K562 (cell line): ENCODE measurements around the gene SYNE2. TPM values are rescaled to one million over a fixed set of nuclear protein-coding genes. Genes with fewer than 3 reads are reported as not detected.

ENCODE experiments used
- ATAC-seq: fragments of 200-7000 bp; cut with Tn5 transposase; 3 replicates; pipeline ENCODE4 v1.9.1; 2020; ENCODE audit warnings: moderate library complexity
- BruUV-seq: library from RNA; stranded (reverse); fragments of 400-500 nt; replicated peaks from 2 replicates; lab custom pipeline; 2021; lab: Mats Ljungman, UMichigan
- CTCF ChIA-PET: fragments of 300-600 bp; formaldehyde crosslinking; extraction: SDS; loops from one replicate; lab custom pipeline; 2021; ENCODE audit warnings: low intra/inter-chr PET ratio; lab: Yijun Ruan, JAX
- POLR2A ChIA-PET: fragments of 300-600, 350-650 bp; sonication (Branson Sonifier 250); formaldehyde crosslinking; extraction: SDS; loops from one replicate; lab custom pipeline; 2021; ENCODE audit warnings: antibody characterized with exemption, inconsistent platforms; lab: Yijun Ruan, JAX
- DNase-seq, 4 experiments: peaks; one replicate each; pipeline versions ENCODE4 v3.0.0 to v3.0.0-alpha.2; 2011 to 2018; ENCODE audit warnings: low spot score in 3 of 4, mixed read lengths in 3 of 4; ENCODE audit errors: extremely low read depth in 1 of 4
- FAIRE-seq: peaks from 2 replicates; lab custom pipeline; 2011; peaks lifted over from hg19 to GRCh38; lab: Jason Lieb, UNC
- H2AFZ ChIP-seq: 2 replicates; pipeline ENCODE4 v1.6.0; 2011; ENCODE audit warnings: low read depth, low read length, control low read depth, inconsistent platforms
- H3K27ac ChIP-seq: fragments of 200-600 bp; 3 replicates; pipeline ENCODE4 v1.8.0; 2011; ENCODE audit warnings: low read depth, mild to moderate bottlenecking, control low read depth, inconsistent platforms, low read length, moderate library complexity, mixed read lengths; ENCODE audit errors: extremely low read depth
- H3K27me3 ChIP-seq, 2 experiments: fragments of 300-600 bp in 1 of 2; 2 replicates in 1 of 2; 3 replicates in 1 of 2; pipeline versions ENCODE4 v1.6.0 to v1.8.0; 2011; ENCODE audit warnings: inconsistent platforms in 2 of 2, low read length in 2 of 2, mild to moderate bottlenecking in 1 of 2, mixed read lengths in 1 of 2, moderate library complexity in 1 of 2; ENCODE audit not compliant: control insufficient read depth in 2 of 2, insufficient read depth in 2 of 2
- H3K36me3 ChIP-seq: fragments of 300-600 bp; 3 replicates; pipeline ENCODE4 v1.8.0; 2011; ENCODE audit warnings: mild to moderate bottlenecking, low read length, inconsistent platforms; ENCODE audit not compliant: control insufficient read depth, insufficient read depth
- H3K4me1 ChIP-seq, 2 experiments: fragments of 200-600 bp in 1 of 2; replicated peaks in 1 of 2; 2 replicates in 1 of 2; 3 replicates in 1 of 2; pipeline versions ENCODE4 v1.5.1 to v1.8.0; 2011; ENCODE audit warnings: inconsistent platforms in 2 of 2, low read length in 2 of 2, mild to moderate bottlenecking in 1 of 2, mixed read lengths in 1 of 2, moderate library complexity in 1 of 2; ENCODE audit not compliant: control insufficient read depth in 2 of 2, insufficient read depth in 2 of 2
- H3K4me2 ChIP-seq: 2 replicates; pipeline ENCODE4 v1.6.1; 2011; ENCODE audit warnings: low read length, control low read depth, inconsistent platforms, mixed read lengths; ENCODE audit not compliant: insufficient read depth
- H3K4me3 ChIP-seq: fragments of 200-600 bp; sonication (generic), shearing (Covaris generic); 2 replicates; pipeline ENCODE4 v1.5.1; 2016; ENCODE audit warnings: control low read depth, inconsistent platforms
- H3K79me2 ChIP-seq: fragments of 200-600 bp; 3 replicates; pipeline ENCODE4 v1.8.0; 2011; ENCODE audit warnings: low read length, inconsistent platforms; ENCODE audit not compliant: control insufficient read depth, insufficient read depth
- H3K9ac ChIP-seq, 2 experiments: 2 replicates each; pipeline versions ENCODE4 v1.6.0 to v1.6.1; 2011; ENCODE audit warnings: low read depth in 2 of 2, low read length in 2 of 2, control low read depth in 1 of 2, inconsistent platforms in 1 of 2, mild to moderate bottlenecking in 1 of 2, mixed read lengths in 1 of 2; ENCODE audit not compliant: insufficient read depth in 1 of 2
- H3K9me1 ChIP-seq: one replicate; pipeline ENCODE4 v1.6.0; 2011; ENCODE audit warnings: inconsistent platforms, mild to moderate bottlenecking, low read length, moderate library complexity; ENCODE audit not compliant: control insufficient read depth, insufficient read depth
- H3K9me3 ChIP-seq: replicated peaks from 2 replicates; pipeline ENCODE4 v1.5.1; 2011; ENCODE audit warnings: low read depth, low read length, inconsistent platforms; ENCODE audit not compliant: control insufficient read depth, insufficient read depth
- H4K20me1 ChIP-seq: replicated peaks from 2 replicates; pipeline ENCODE4 v1.6.1; 2011; ENCODE audit warnings: low read length, inconsistent platforms, mixed read lengths; ENCODE audit not compliant: control insufficient read depth, insufficient read depth
- FOXK1 ChIP-seq: sonication (generic); formaldehyde crosslinking; IDR thresholded peaks from 2 replicates; pipeline ENCODE4 v1.8.0; 2022; ENCODE audit warnings: missing genetic modification reagents, mild to moderate bottlenecking, borderline replicate concordance
- KDM2B ChIP-seq: fragments of 250-450 bp; sonication (Bioruptor Pico); IDR thresholded peaks from 2 replicates; pipeline ENCODE4 v1.8.0; 2021; ENCODE audit warnings: mild to moderate bottlenecking, moderate library complexity
- MEF2D ChIP-seq: conservative IDR thresholded peaks from 2 replicates; pipeline ENCODE4 v1.6.1; 2016; ENCODE audit warnings: low read depth, missing genetic modification characterization, missing compliant biosample characterization
- NR0B1 ChIP-seq: fragments of 450-650 bp; IDR thresholded peaks from one replicate; pipeline ENCODE4 v1.6.1; 2018; ENCODE audit warnings: mild to moderate bottlenecking, moderate library complexity; ENCODE audit not compliant: partially characterized antibody
- SPI1 ChIP-seq: IDR thresholded peaks from 2 replicates; pipeline ENCODE4 v1.6.1; 2011; ENCODE audit warnings: low read depth, low read length, control low read depth, borderline replicate concordance
- YBX1 ChIP-seq: fragments of 450-650 bp; IDR thresholded peaks from 2 replicates; pipeline ENCODE4 v1.7.1; 2016; ENCODE audit warnings: mild to moderate bottlenecking
- WGBS: fragments of 100-300 bp; shearing (Covaris generic); methylation state at CpG from one replicate; pipeline ENCODE4 v1.1.6; 2016; ENCODE audit warnings: low coverage, mixed read lengths; ENCODE audit not compliant: insufficient coverage; ENCODE audit errors: missing lambda C conversion rate; 5-methylcytosine and 5-hydroxymethylcytosine counted together
- in situ Hi-C: fragments of 300-500 bp; cut with MboI; formaldehyde crosslinking; loops from 4 replicates; pipeline ENCODE4 v1.15.0; 2018; ENCODE audit warnings: inconsistent platforms, mixed read lengths
- intact Hi-C: fragments of 100-400 bp; cut with micrococcal nuclease; formaldehyde crosslinking; loops from 2 replicates; pipeline ENCODE4 v1.14.2; 2022
- polyA plus RNA-seq, 8 experiments: library from polyadenylated mRNA; depleted of rRNA in 4 of 8; stranded (reverse) in 5 of 8; unstranded in 3 of 8; fragments of >200 nt; fragmentation: Nextera tagmentation in 2 of 8; fragmentation: Illumina TruSeq in 1 of 8; extraction: Ambion mirVana in 2 of 8; extraction: Trizol in 1 of 8; gene quantifications; 2 replicates each; pipeline versions ENCODE4 v1.2.1 to v1.2.3, GENCODE V29; 2011 to 2014; ENCODE audit warnings: inconsistent platforms in 1 of 8, missing spikeins in 1 of 8
- total RNA-seq, 7 experiments: library from RNA; depleted of rRNA in 6 of 7; stranded (reverse); fragments of >200 nt in 6 of 7; fragmentation: Illumina TruSeq in 2 of 7; extraction: Trizol in 2 of 7; gene quantifications; 2 replicates each; pipeline versions ENCODE4 v1.2.1 to v1.2.3, GENCODE V29; 2011 to 2021; ENCODE audit warnings: low replicate concordance in 1 of 7
- TF ChIP-seq, protein P1 (sequence below): sonication (generic); formaldehyde crosslinking; IDR thresholded peaks from 2 replicates; pipeline ENCODE4 v1.8.0; 2022; ENCODE audit warnings: missing genetic modification reagents, mild to moderate bottlenecking, moderate library complexity, borderline replicate concordance

SYNE2 gene
- total and polyA plus RNA-seq, 9 of the 15 experiments (the other 6 are each of a cell fraction or from before 2014, with no cell fraction given): 0.06 to 0.53 (median 0.11) TPM

DNA sequence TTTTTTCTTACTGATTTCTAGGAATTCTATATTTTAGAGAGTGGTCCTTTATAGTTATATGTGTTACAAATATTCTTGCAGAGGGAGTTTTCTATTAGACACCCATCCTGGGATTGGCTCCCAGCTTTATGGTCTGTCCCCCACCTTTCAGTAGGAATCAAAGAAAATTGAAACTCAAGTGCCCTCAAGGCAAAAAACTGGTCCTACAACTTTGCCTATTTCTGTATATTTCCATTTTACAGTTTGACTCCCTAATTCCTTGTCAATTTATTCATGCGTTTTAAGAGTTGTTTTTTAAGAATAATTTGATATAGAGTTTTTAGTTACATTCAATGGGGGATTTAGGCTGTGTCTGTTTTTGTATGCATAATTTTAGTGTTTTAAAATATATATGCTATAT is 208.9 kb downstream of the SYNE2 start:
- Histone ChIP-seq H3K27me3 (no peaks in the 10 kb centered on the region), H4K20me1 (no peaks in the 10 kb centered on the region), H3K79me2 (no peaks in the 10 kb centered on the region), H3K9me1 (no peaks in the 10 kb centered on the region), H3K9me3 (no peaks in the 10 kb centered on the region), H3K27ac (no peak overlapping the region), H3K9ac (no peak overlapping the region), H3K36me3 (no peaks in the 10 kb centered on the region), H2AFZ (no peak overlapping the region), H3K4me3 (no peak overlapping the region), H3K4me2 (no peak overlapping the region)
- no TSS peak for BruUV-seq
- intact Hi-C loops: loop anchor here (5.0 kb wide), 1 partner anchor 241 kb away; no protein-coding TSS in a partner anchor
- TF ChIP-seq NR0B1: no peak
- TF ChIP-seq MEF2D (tag): no peak
- TF ChIP-seq, protein P1, sequence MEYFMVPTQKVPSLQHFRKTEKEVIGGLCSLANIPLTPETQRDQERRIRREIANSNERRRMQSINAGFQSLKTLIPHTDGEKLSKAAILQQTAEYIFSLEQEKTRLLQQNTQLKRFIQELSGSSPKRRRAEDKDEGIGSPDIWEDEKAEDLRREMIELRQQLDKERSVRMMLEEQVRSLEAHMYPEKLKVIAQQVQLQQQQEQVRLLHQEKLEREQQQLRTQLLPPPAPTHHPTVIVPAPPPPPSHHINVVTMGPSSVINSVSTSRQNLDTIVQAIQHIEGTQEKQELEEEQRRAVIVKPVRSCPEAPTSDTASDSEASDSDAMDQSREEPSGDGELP (CRISPR knock-in tag): no peak
- TF ChIP-seq FOXK1: no peak
- no peak for TF ChIP-seq KDM2B (CRISPR knock-in tag)
- TF ChIP-seq SPI1: no peak
- TF ChIP-seq YBX1: no peak
- TF ChIP-seq, all 486 proteins: peak for 0
- 13% methylated on average over 1 of the region's 1 CpG for WGBS
- DNase-seq: no peak
- ChIA-PET CTCF (no interaction called here), POLR2A (no interaction called here)
- H3K4me1 ChIP-seq: no peaks in the 10 kb centered on the region
- ATAC-seq: no peak
- FAIRE-seq: no peak
- in situ Hi-C loops: no loop called here
